Testis (tissue), 2 donors: ENCODE data around the gene PRKG1.

Experiments used
- POLR2A ChIP-seq: fragments of 450-650 bp; IDR thresholded peaks from one replicate; pipeline ENCODE4 v1.6.1; 2017; ENCODE audit warnings: antibody characterized with exemption, mild to moderate bottlenecking, moderate library complexity
- TF ChIP-seq, protein P1 (sequence below), 3 experiments: fragments of 450-650 bp in 2 of 3; fragments of 200-600 bp in 1 of 3; sonication (generic) in 1 of 3; IDR thresholded peaks; one replicate each; pipeline ENCODE4 v1.5.1; 2016 to 2019; ENCODE audit warnings: antibody characterized with exemption in 3 of 3, mild to moderate bottlenecking in 2 of 3, moderate library complexity in 1 of 3

DNA sequence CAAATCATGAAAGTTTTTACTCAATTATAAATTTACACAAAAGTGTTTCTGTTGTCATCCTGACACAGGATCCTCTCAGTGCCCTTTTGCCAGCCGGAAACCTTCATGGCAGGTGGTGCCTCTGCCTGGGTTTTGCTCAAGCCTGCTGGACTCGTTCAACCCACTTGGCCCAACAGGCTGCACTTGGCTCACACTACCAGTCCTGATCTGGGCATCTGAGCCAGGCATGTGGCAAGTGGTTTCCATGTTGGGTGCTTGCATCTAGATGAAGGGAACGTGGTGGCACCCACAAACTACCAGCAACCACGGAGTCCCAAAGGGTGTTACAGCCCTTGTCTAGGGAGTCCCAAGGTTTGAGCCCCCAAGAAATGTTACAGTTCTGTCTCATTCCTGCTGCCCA is 787.4 kb downstream of the PRKG1 start:
- TF ChIP-seq, protein P1, sequence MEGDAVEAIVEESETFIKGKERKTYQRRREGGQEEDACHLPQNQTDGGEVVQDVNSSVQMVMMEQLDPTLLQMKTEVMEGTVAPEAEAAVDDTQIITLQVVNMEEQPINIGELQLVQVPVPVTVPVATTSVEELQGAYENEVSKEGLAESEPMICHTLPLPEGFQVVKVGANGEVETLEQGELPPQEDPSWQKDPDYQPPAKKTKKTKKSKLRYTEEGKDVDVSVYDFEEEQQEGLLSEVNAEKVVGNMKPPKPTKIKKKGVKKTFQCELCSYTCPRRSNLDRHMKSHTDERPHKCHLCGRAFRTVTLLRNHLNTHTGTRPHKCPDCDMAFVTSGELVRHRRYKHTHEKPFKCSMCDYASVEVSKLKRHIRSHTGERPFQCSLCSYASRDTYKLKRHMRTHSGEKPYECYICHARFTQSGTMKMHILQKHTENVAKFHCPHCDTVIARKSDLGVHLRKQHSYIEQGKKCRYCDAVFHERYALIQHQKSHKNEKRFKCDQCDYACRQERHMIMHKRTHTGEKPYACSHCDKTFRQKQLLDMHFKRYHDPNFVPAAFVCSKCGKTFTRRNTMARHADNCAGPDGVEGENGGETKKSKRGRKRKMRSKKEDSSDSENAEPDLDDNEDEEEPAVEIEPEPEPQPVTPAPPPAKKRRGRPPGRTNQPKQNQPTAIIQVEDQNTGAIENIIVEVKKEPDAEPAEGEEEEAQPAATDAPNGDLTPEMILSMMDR (IDR thresholded peaks at IDR 0.05): no peak
- no peak for TF ChIP-seq POLR2A
